HepG2 (cell line): Measurements from ENCODE around the gene ERC1.

Source experiments
- ARNT2 ChIP-seq: sonication (generic); formaldehyde crosslinking; IDR thresholded peaks from 2 replicates; pipeline ENCODE4 v1.8.0; 2022; ENCODE audit warnings: mild to moderate bottlenecking, low read depth, missing genetic modification reagents, moderate library complexity
- DMAP1 ChIP-seq: IDR thresholded peaks from 2 replicates; pipeline ENCODE4 v1.6.1; 2016
- HNF4A ChIP-seq: sonication (generic); formaldehyde crosslinking; IDR thresholded peaks from 2 replicates; pipeline ENCODE4 v1.4.0; 2020; ENCODE audit warnings: missing genetic modification reagents
- TF ChIP-seq, protein P1 (sequence below): sonication (generic); formaldehyde crosslinking; IDR thresholded peaks from 2 replicates; pipeline ENCODE4 v1.4.0; 2020; ENCODE audit warnings: missing genetic modification reagents

DNA sequence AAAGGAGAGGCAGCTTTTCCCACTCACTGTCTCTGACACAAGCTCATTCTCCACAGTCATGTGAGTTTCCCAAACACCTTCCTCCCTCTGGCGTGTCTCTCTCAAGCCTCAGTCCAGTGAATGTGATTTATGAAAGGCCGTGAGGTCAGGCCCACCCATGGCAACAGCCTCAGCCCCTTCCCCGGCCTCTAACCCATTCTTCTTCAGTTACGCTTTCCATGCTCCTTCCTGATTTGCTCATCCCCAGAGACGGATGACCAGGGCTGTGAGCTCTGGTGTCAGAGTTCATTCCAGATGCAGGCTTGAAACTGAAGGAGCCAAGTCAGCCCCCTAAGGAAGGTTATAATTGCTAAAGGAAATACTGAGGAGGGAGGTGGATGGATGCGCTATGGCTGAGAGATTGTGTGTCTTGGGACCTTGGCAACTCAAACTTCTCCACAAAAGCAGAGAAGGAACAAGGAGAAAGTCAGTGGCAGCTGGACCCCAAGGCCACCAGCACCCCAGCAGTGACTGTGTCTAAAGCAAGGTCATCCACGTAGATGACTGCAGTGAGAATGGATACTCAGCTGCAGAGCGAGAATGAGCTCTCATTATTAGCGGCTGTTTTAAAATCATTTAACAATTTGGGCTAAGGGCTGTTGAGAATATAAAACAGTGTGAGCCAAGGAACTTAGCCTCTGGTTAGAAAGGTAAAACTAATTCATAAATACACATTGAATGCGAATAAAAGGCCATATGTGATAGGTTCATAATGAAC is 519.2 kb downstream of the ERC1 start:
- TF ChIP-seq, protein P1, sequence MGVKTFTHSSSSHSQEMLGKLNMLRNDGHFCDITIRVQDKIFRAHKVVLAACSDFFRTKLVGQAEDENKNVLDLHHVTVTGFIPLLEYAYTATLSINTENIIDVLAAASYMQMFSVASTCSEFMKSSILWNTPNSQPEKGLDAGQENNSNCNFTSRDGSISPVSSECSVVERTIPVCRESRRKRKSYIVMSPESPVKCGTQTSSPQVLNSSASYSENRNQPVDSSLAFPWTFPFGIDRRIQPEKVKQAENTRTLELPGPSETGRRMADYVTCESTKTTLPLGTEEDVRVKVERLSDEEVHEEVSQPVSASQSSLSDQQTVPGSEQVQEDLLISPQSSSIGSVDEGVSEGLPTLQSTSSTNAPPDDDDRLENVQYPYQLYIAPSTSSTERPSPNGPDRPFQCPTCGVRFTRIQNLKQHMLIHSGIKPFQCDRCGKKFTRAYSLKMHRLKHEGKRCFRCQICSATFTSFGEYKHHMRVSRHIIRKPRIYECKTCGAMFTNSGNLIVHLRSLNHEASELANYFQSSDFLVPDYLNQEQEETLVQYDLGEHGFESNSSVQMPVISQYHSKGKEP (CRISPR knock-in tag) = no peak
- TF ChIP-seq ARNT2 (CRISPR knock-in tag) (no peak), HNF4A (CRISPR knock-in tag) (no peak), DMAP1 (CRISPR knock-in tag) (no peak)
